Esophagus muscularis mucosa (tissue), 4 donors: ENCODE measurements around the gene SLC43A1. TPM values are rescaled to one million over a fixed set of nuclear protein-coding genes. Genes with fewer than 3 reads are reported as not detected.
"Not testable (repeated sequence)": the region's sequence is repeated elsewhere in the genome, so short reads cannot be mapped to it uniquely, and the experiment has no call there.

ENCODE experiments used
- DNase-seq: peaks from one replicate; pipeline ENCODE4 v3.0.0-alpha.2; 2017; ENCODE audit errors: extremely low spot score
- H3K27ac ChIP-seq, 4 donors: fragments of 200-600 bp; sonication (generic); replicated peaks in 1 of 4; 1 replicate in 3 of 4; 2 replicates in 1 of 4; pipeline ENCODE4 v1.5.1; 2016 to 2019; ENCODE audit warnings: mild to moderate bottlenecking in 1 of 4
- H3K27me3 ChIP-seq, 4 donors: fragments of 200-600 bp; sonication (generic); one replicate each; pipeline versions ENCODE4 v1.5.1 to v1.6.0; 2016 to 2019
- H3K36me3 ChIP-seq, 4 donors: fragments of 200-600 bp; sonication (generic); one replicate each; pipeline ENCODE4 v1.5.1; 2016 to 2019
- H3K4me1 ChIP-seq, 4 donors: fragments of 200-600 bp; sonication (generic); one replicate each; pipeline ENCODE4 v1.5.1; 2016 to 2019
- H3K4me3 ChIP-seq, 4 donors: fragments of 200-600 bp; sonication (generic); 1 replicate in 2 of 4; 2 replicates in 2 of 4; pipeline ENCODE4 v1.5.1; 2016 to 2019; ENCODE audit warnings: mild to moderate bottlenecking in 4 of 4, moderate library complexity in 1 of 4
- H3K9me3 ChIP-seq, 4 donors: fragments of 200-600 bp; sonication (generic); 1 replicate in 3 of 4; 2 replicates in 1 of 4; pipeline ENCODE4 v1.5.1; 2016 to 2019
- CTCF ChIP-seq, 3 experiments: fragments of 200-600 bp in 2 of 3; fragments of 450-650 bp in 1 of 3; sonication (generic) in 2 of 3; IDR thresholded peaks; one replicate each; pipeline ENCODE4 v1.5.1; 2017 to 2019; ENCODE audit warnings: antibody characterized with exemption in 3 of 3, mild to moderate bottlenecking in 2 of 3, moderate library complexity in 1 of 3
- EP300 ChIP-seq: sonication (generic); formaldehyde crosslinking; IDR thresholded peaks from one replicate; pipeline ENCODE4 v1.6.1; 2017; ENCODE audit warnings: antibody characterized with exemption
- POLR2A ChIP-seq: fragments of 450-650 bp; IDR thresholded peaks from one replicate; pipeline ENCODE4 v1.6.1; 2017; ENCODE audit warnings: antibody characterized with exemption, moderate library complexity, mild to moderate bottlenecking, low read depth
- POLR2AphosphoS5 ChIP-seq, 2 donors: sonication (generic); formaldehyde crosslinking; IDR thresholded peaks; one replicate each; pipeline ENCODE4 v1.6.1; 2017; ENCODE audit warnings: antibody characterized with exemption in 2 of 2
- WGBS: methylation state at CpG from one replicate; pipeline ENCODE4 v1.1.5; 2018; 5-methylcytosine and 5-hydroxymethylcytosine counted together
- intact Hi-C: fragments of 100-400 bp; cut with DNase I; formaldehyde crosslinking; loops from one replicate; pipeline ENCODE4 v1.15.1; 2023
- total RNA-seq, 4 donors: library from RNA; depleted of rRNA; stranded (reverse); fragments of >200 nt; gene quantifications; one replicate each; pipeline versions ENCODE4 v1.1.0 to v1.2.1, GENCODE V29; 2016

SLC43A1 gene
- total RNA-seq, 4 donors from 2014 or later = 17.7 to 33.2 (median 23.5) TPM

GRCh38 chr11:57536947-57537619 lies 21.6 kb upstream of the SLC43A1 start, which contains the start of gene SMTNL1:
Gene SMTNL1, plus strand, starts transcription at chr11:57537595. Its CDS starts 5,048 bp downstream, at chr11:57542643.
- WGBS = 52% methylated on average over 7 of the region's 14 CpGs

GRCh38 chr11:57534449-57534848 lies 18.9 kb upstream of the SLC43A1 start:
- H3K4me3 ChIP-seq, H3K27ac ChIP-seq, DNase-seq, H3K9me3 ChIP-seq, H3K27me3 ChIP-seq, intact Hi-C loops, H3K36me3 ChIP-seq: not testable (repeated sequence)
- WGBS = 96% methylated on average over 7 of the region's 7 CpGs
- H3K4me1 ChIP-seq = peaks cover 12 to 16% (median 15%) of the 10 kb centered on the region in 4 donors

More at GRCh38 chr11:57536947-57537619, 21.6 kb upstream of the SLC43A1 start, which contains the start of gene SMTNL1:
- peaks cover 0 to 6% (median 3%) of the 10 kb centered on the region in 4 donors for H3K36me3 ChIP-seq
- TF ChIP-seq EP300 (no peak), POLR2AphosphoS5 (IDR thresholded peaks at IDR 0.05) (no peak), POLR2A (no peak), CTCF (IDR thresholded peaks at IDR 0.05) (no peak)
- H3K4me3 ChIP-seq = no peak within 1 kb of the TSS
- H3K27me3 ChIP-seq = peaks cover 0 to 9% (median 0%) of the 10 kb centered on the region in 4 donors
- no peaks in the 10 kb centered on the region for H3K4me1 ChIP-seq
- no peak within 1 kb of the TSS for H3K27ac ChIP-seq
- no peak for DNase-seq
- intact Hi-C loops = no loop called here
- H3K9me3 ChIP-seq = no peaks in the 10 kb centered on the region

GRCh38 chr11:57530596-57531507 lies 15.3 kb upstream of the SLC43A1 start, which contains the start of gene TIMM10:
Gene TIMM10, minus strand, starts transcription at chr11:57530754. Its CDS starts 565 bp downstream, at chr11:57530189.
- peak; percentile 84 to 93 for TF ChIP-seq POLR2AphosphoS5 (IDR thresholded peaks at IDR 0.05)
- no peak for TF ChIP-seq CTCF (IDR thresholded peaks at IDR 0.05)
- Histone ChIP-seq H3K4me3 (peak within 1 kb of the TSS; percentile 57 to 80 (median 69)), H3K27me3 (no peaks in the 10 kb centered on the region), H3K4me1 (peaks cover 13 to 23% (median 21%) of the 10 kb centered on the region in 4 donors), H3K9me3 (no peaks in the 10 kb centered on the region), H3K36me3 (peaks cover 0 to 19% (median 12%) of the 10 kb centered on the region in 4 donors), H3K27ac (peak within 1 kb of the TSS; percentile 65 to 75 (median 70))
- peak; percentile 99 for DNase-seq
- intact Hi-C loops = no loop called here
- under 1% methylated on average over 28 of the region's 49 CpGs for WGBS

DNA sequence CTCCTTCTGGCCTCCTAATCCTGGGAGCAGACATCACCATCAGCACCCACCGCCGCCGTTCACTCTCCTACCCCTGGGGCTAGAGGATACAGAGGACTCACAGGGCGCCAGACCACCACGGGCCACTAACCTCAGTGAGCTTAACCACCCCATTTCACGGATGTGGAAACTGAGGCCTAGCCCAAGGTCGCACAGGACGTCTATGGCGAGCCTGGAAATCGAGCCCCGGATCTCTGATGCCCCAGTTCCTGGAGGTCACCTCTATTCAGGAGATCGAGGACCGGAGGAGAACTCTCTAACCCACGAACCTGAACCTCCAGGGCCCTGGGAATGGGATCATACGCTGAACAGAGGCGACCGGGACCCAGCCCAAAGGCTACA lies 14.7 kb upstream of the SLC43A1 start:
- Histone ChIP-seq H3K4me1 (peaks cover 13 to 23% (median 21%) of the 10 kb centered on the region in 4 donors), H3K36me3 (peaks cover 0 to 19% (median 12%) of the 10 kb centered on the region in 4 donors), H3K27me3 (no peaks in the 10 kb centered on the region), H3K9me3 (no peaks in the 10 kb centered on the region), H3K4me3 (peak overlapping the region; percentile 57 to 80 (median 69)), H3K27ac (peak overlapping the region; percentile 65 to 75 (median 70))
- TF ChIP-seq POLR2AphosphoS5 (IDR thresholded peaks at IDR 0.05) (no peak), CTCF (IDR thresholded peaks at IDR 0.05) (no peak)
- intact Hi-C loops = no loop called here
- WGBS = 0% methylated on average over 3 of the region's 17 CpGs
- no peak for DNase-seq

- no peaks in the 10 kb centered on the region for H3K9me3 ChIP-seq
- intact Hi-C loops = loop anchor here (5.0 kb wide), 1 partner anchor 182 kb away; no protein-coding TSS in a partner anchor
- no peak for TF ChIP-seq CTCF (IDR thresholded peaks at IDR 0.05)
- no peak for TF ChIP-seq EP300
- peaks cover 0 to 19% (median 12%) of the 10 kb centered on the region in 4 donors for H3K36me3 ChIP-seq
- no peaks in the 10 kb centered on the region for H3K27me3 ChIP-seq
- no peak for DNase-seq
- no peak overlapping the region for H3K4me3 ChIP-seq
- peaks cover 13 to 23% (median 21%) of the 10 kb centered on the region in 4 donors for H3K4me1 ChIP-seq
- no peak overlapping the region for H3K27ac ChIP-seq
Observed at GRCh38 chr11:57529012-57529411, 13.5 kb upstream of the SLC43A1 start.
